ENCODE measurements around the gene TECPR2. TPM values are rescaled to one million over a fixed set of nuclear protein-coding genes. Genes with fewer than 3 reads are reported as not detected.

TECPR2 gene
- total RNA-seq, 2 donors from 2014 or later, result 27.7 to 28.0 TPM

DNA sequence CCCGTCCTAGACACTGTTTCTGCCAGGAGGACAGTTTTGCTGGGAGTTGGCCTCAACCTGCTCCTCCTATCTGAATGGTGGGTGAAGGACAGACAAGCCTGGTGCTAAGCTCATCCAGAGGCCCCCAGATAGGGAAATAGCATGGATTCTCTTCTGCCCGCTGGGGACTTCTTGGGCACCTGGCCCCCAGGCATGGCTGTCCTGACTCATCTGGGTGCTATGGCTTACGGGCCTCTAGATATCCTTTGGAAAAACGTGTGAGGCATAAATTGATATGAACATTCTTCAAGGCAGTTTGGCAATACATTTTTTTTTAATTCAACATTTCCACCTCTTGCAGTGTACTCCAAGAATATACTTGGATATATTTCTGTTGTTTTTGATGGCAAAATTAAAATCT lies 8.6 kb downstream of the TECPR2 start:
- Histone ChIP-seq H3K27me3 (ENCODE audit: control insufficient read depth, insufficient read depth, low read length, poor library complexity, severe bottlenecking) (no peaks in the 10 kb centered on the region), H3K4me1 (ENCODE audit: control insufficient read depth, insufficient read depth, low read length) (no peaks in the 10 kb centered on the region), H3K36me3 (ENCODE audit: control insufficient read depth, insufficient read depth, low read length) (peaks cover 4% of the 10 kb centered on the region), H3K27ac (ENCODE audit: low read depth, low read length) (no peak overlapping the region), H3K9me3 (ENCODE audit: control insufficient read depth, low read length) (no peaks in the 10 kb centered on the region), H3K4me3 (ENCODE audit: low read length) (no peak overlapping the region), H3K9ac (ENCODE audit: extremely low read depth, low read length, poor library complexity, severe bottlenecking) (no peak overlapping the region)
- no peak for DNase-seq
- Mint-ChIP-seq H3K27me3 (ENCODE audit: insufficient read depth) (no peaks in the 10 kb centered on the region), H3K4me3 (no peak overlapping the region), H3K9me3 (no peaks in the 10 kb centered on the region), H3K4me1 (peaks cover 10% of the 10 kb centered on the region), H3K36me3 (ENCODE audit: low read depth) (peaks cover under 1% of the 10 kb centered on the region), H3K27ac (no peak overlapping the region)
- WGBS, 2 experiments (ENCODE audit: insufficient coverage in 1 of 2, insufficient read length in 1 of 2), result 96 to 100% methylated on average over 3 to 4 of the region's 4 CpGs
- TF ChIP-seq, protein P1, sequence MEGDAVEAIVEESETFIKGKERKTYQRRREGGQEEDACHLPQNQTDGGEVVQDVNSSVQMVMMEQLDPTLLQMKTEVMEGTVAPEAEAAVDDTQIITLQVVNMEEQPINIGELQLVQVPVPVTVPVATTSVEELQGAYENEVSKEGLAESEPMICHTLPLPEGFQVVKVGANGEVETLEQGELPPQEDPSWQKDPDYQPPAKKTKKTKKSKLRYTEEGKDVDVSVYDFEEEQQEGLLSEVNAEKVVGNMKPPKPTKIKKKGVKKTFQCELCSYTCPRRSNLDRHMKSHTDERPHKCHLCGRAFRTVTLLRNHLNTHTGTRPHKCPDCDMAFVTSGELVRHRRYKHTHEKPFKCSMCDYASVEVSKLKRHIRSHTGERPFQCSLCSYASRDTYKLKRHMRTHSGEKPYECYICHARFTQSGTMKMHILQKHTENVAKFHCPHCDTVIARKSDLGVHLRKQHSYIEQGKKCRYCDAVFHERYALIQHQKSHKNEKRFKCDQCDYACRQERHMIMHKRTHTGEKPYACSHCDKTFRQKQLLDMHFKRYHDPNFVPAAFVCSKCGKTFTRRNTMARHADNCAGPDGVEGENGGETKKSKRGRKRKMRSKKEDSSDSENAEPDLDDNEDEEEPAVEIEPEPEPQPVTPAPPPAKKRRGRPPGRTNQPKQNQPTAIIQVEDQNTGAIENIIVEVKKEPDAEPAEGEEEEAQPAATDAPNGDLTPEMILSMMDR (conservative IDR thresholded peaks at IDR 0.05), result no peak

DNA sequence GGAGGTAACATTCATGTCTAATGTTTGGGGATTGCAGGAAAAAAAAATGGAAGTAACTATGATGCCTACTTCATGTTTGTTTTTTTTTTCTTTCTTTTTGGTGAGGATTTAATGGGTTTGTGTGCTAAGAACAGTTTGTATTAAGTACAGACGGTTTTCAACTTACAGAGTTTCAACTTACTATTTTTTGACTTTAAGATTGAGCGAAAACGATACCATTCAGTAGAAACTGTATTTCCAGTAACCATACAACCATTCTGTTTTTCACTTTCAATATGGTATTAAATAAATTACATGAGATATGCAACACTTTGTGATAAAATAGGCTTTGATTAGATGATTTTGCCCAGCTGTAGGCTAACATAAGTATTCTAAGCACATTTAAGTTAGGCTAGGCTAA lies 10.4 kb downstream of the TECPR2 start:
- H3K9me3 Mint-ChIP-seq, result no peaks in the 10 kb centered on the region
- WGBS, 2 experiments (ENCODE audit: insufficient coverage in 1 of 2, insufficient read length in 1 of 2), result 97% methylated on average over 3 of the region's 3 CpGs; no CpG with 5 or more reads in 1 of the 2 experiments
- TF ChIP-seq, protein P1 (conservative IDR thresholded peaks at IDR 0.05), result no peak
- H3K9me3 ChIP-seq (ENCODE audit: control insufficient read depth, low read length), result no peaks in the 10 kb centered on the region
- H3K4me3 Mint-ChIP-seq, result no peak overlapping the region
- no peaks in the 10 kb centered on the region for H3K27me3 Mint-ChIP-seq (ENCODE audit: insufficient read depth)
- no peak overlapping the region for H3K27ac ChIP-seq (ENCODE audit: low read depth, low read length)
- H3K4me1 ChIP-seq (ENCODE audit: control insufficient read depth, insufficient read depth, low read length), result no peaks in the 10 kb centered on the region
- no peak for DNase-seq
- peaks cover 20% of the 10 kb centered on the region for H3K36me3 ChIP-seq (ENCODE audit: control insufficient read depth, insufficient read depth, low read length)
- H3K36me3 Mint-ChIP-seq (ENCODE audit: low read depth), result peaks cover 11% of the 10 kb centered on the region
- H3K4me1 Mint-ChIP-seq, result peaks cover 10% of the 10 kb centered on the region
- H3K9ac ChIP-seq (ENCODE audit: extremely low read depth, low read length, poor library complexity, severe bottlenecking), result no peak overlapping the region
- H3K27me3 ChIP-seq (ENCODE audit: control insufficient read depth, insufficient read depth, low read length, poor library complexity, severe bottlenecking), result no peaks in the 10 kb centered on the region
- no peak overlapping the region for H3K4me3 ChIP-seq (ENCODE audit: low read length)
- H3K27ac Mint-ChIP-seq, result no peak overlapping the region

DNA sequence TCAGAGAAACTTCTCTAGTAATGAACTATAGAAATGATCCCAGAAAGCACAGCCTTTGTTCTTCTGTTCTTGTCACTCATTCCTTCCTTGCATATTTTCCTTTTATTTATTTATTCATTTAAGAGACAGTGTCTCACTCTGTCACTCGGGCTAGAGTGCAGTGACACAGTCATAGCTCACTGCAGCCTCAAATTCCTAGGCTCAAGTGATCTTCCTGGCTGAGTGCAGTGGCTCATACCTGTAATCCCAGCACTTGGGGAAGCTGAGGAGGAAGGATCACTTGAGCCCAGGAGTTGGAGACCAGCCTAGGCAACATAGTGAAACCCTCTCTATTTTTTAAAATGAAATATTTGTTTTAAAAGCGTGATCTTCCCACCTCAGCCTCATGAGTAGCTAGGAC lies 11.5 kb downstream of the TECPR2 start:
- Mint-ChIP-seq H3K9me3 (no peaks in the 10 kb centered on the region), H3K4me3 (no peak overlapping the region), H3K27ac (no peak overlapping the region), H3K36me3 (ENCODE audit: low read depth) (peaks cover 18% of the 10 kb centered on the region), H3K27me3 (ENCODE audit: insufficient read depth) (no peaks in the 10 kb centered on the region), H3K4me1 (peaks cover 10% of the 10 kb centered on the region)
- no peak for DNase-seq
- H3K4me1 ChIP-seq (ENCODE audit: control insufficient read depth, insufficient read depth, low read length), result no peaks in the 10 kb centered on the region
- H3K36me3 ChIP-seq (ENCODE audit: control insufficient read depth, insufficient read depth, low read length), result peaks cover 26% of the 10 kb centered on the region
- H3K9me3 ChIP-seq (ENCODE audit: control insufficient read depth, low read length), result no peaks in the 10 kb centered on the region
- no peak overlapping the region for H3K27ac ChIP-seq (ENCODE audit: low read depth, low read length)
- H3K4me3 ChIP-seq (ENCODE audit: low read length), result no peak overlapping the region
- WGBS, 2 experiments (ENCODE audit: insufficient coverage in 1 of 2, insufficient read length in 1 of 2), result 88 to 92% methylated on average over 1 to 2 of the region's 2 CpGs
- no peak overlapping the region for H3K9ac ChIP-seq (ENCODE audit: extremely low read depth, low read length, poor library complexity, severe bottlenecking)
- no peaks in the 10 kb centered on the region for H3K27me3 ChIP-seq (ENCODE audit: control insufficient read depth, insufficient read depth, low read length, poor library complexity, severe bottlenecking)
- TF ChIP-seq, protein P1 (conservative IDR thresholded peaks at IDR 0.05), result no peak
